Adrenal gland (tissue), 19 donors: ENCODE data around the gene TAS2R42. TPM values are rescaled to one million over a fixed set of nuclear protein-coding genes. Genes with fewer than 3 reads are reported as not detected.

Experiments used
- DNase-seq, 7 donors: peaks; one replicate each; pipeline ENCODE4 v3.0.0-alpha.2; 2019 to 2020
- H3K27ac ChIP-seq, 5 donors: fragments of 200-600 bp; sonication (generic) in 4 of 5; 1 replicate in 3 of 5; 2 replicates in 2 of 5; pipeline versions ENCODE4 v1.5.1 to v1.8.0; 2016 to 2020; ENCODE audit warnings: mild to moderate bottlenecking in 1 of 5
- H3K27me3 ChIP-seq: fragments of 200-600 bp; 2 replicates; pipeline ENCODE4 v1.8.0; 2021
- H3K36me3 ChIP-seq, 2 donors: fragments of 200-600 bp; replicated peaks in 1 of 2; 1 replicate in 1 of 2; 2 replicates in 1 of 2; pipeline versions ENCODE4 v1.5.1 to v1.8.0; 2018 to 2022
- H3K4me1 ChIP-seq, 2 donors: fragments of 200-600 bp; replicated peaks in 1 of 2; 1 replicate in 1 of 2; 2 replicates in 1 of 2; pipeline versions ENCODE4 v1.5.1 to v1.8.0; 2018 to 2021
- H3K4me3 ChIP-seq, 4 donors: fragments of 200-600 bp; sonication (generic) in 3 of 4; one replicate each; pipeline ENCODE4 v1.5.1; 2016 to 2018
- H3K9me3 ChIP-seq, 3 donors: fragments of 200-600 bp; sonication (generic) in 1 of 3; replicated peaks in 1 of 3; 1 replicate in 2 of 3; 2 replicates in 1 of 3; pipeline versions ENCODE4 v1.5.1 to v1.8.0; 2016 to 2021
- POLR2A ChIP-seq, 2 donors: fragments of 450-650 bp; IDR thresholded peaks; one replicate each; pipeline ENCODE4 v1.6.1; 2017; ENCODE audit warnings: antibody characterized with exemption in 2 of 2, mild to moderate bottlenecking in 2 of 2, moderate library complexity in 1 of 2
- WGBS, 4 donors: extraction: QIAGEN DNeasy Blood & Tissue Kit in 2 of 4; methylation state at CpG; one replicate each; pipeline versions ENCODE4 v1.1.5 to v1.1.7; 2013 to 2017; 5-methylcytosine and 5-hydroxymethylcytosine counted together
- intact Hi-C, 2 donors: fragments of 100-400 bp; cut with DNase I; formaldehyde crosslinking; loops; one replicate each; pipeline versions ENCODE4 v1.14.1 to v1.15.0; 2022 to 2023
- long read RNA-seq, 10 donors: library from polyadenylated mRNA in 3 of 10; unstranded in 2 of 10; stranded (forward) in 1 of 10; transcript quantifications; one replicate each; pipeline ENCODE4 v2.0.0 and lab custom pipeline, GENCODE V29; 2021 to 2026
- polyA plus RNA-seq, 3 donors: library from polyadenylated mRNA; stranded (reverse); fragments of 200-250 nt in 2 of 3; fragments of 350-450 nt in 1 of 3; fragmentation: Illumina TruSeq in 1 of 3; extraction: RNeasy Lipid Tissue Mini Kit (QIAGEN cat#74804) in 1 of 3; gene quantifications; one replicate each; pipeline ENCODE4 v1.2.3, GENCODE V29; 2013 to 2014
- total RNA-seq, 9 donors: library from RNA; depleted of rRNA in 4 of 9; stranded (reverse); fragments of >200 nt in 4 of 9; fragments of 120-200 nt in 1 of 9; fragmentation: NEBNext Ultra II Directional in 1 of 9; extraction: Animal tissue kit (Norgen Biotek cat#: 25700) in 1 of 9; gene quantifications; one replicate each; pipeline versions ENCODE4 v1.1.0 to v1.2.4, GENCODE V29; 2013 to 2023
- TF ChIP-seq, protein P1 (sequence below), 6 experiments: fragments of 450-650 bp in 4 of 6; fragments of 200-600 bp in 2 of 6; sonication (generic) in 1 of 6; IDR thresholded peaks; 1 replicate in 5 of 6; 2 replicates in 1 of 6; pipeline versions ENCODE4 v1.5.1 to v1.8.0; 2016 to 2021; ENCODE audit warnings: antibody characterized with exemption in 6 of 6, mild to moderate bottlenecking in 2 of 6, moderate library complexity in 1 of 6
- donor health status: healthy with polysubstance abuse.
- donor health status: Bipolar disorder and iron deficiency.
- donor health status: DM: yes; HTN: yes; CAD: no.
- donor health status: DM: no; HTN: no; CAD: no.
- donor health status: DM: no; HTN: no; CAD: no.
- donor health status: DM: yes; HTN: yes; CAD: no.

TAS2R42 gene, protein sequence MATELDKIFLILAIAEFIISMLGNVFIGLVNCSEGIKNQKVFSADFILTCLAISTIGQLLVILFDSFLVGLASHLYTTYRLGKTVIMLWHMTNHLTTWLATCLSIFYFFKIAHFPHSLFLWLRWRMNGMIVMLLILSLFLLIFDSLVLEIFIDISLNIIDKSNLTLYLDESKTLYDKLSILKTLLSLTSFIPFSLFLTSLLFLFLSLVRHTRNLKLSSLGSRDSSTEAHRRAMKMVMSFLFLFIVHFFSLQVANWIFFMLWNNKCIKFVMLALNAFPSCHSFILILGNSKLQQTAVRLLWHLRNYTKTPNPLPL
- total RNA-seq (not detected), polyA plus RNA-seq (not detected)
- long read RNA-seq, donor 1: 0 reads
- long read RNA-seq, donor 2: 0 reads
- long read RNA-seq, donor 3: 0 reads
- long read RNA-seq, donor 4: 0 reads
- long read RNA-seq, donor 5: 0 reads
- long read RNA-seq, donor 6: 0 reads
- long read RNA-seq, donor 7: 0 reads
- long read RNA-seq, donor 8: 0 reads
- long read RNA-seq, donor 9, partial matches to known transcripts: 0 of 1 reads
- long read RNA-seq, donor 9, other reads (novel, unspliced or antisense): 0 of 1 reads
- long read RNA-seq, donor 10, partial matches to known transcripts: 0 of 1 reads
- long read RNA-seq, donor 10, other reads (novel, unspliced or antisense): 0 of 1 reads

DNA sequence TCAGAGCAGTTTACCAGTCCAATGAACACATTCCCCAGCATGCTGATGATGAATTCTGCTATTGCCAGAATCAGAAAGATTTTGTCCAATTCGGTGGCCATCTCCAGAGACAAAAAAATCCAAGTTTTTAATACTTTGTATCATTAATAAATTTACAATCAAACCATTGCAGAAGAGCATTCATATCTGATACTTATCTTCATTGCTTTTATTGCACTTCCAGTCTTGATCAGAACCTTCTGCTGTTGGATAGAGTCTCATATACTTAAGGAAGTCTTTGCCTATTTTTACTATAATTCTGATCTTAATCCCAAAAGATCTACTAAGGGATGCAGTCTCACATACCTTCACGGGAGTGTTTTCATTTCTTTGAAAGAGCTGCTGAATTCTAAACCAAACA is at the start of gene TAS2R42:
Gene TAS2R42, minus strand, starts transcription at position 101 of the 400 bp plus-strand sequence. Its CDS starts 0 bp downstream, at position 101.
- Histone ChIP-seq H3K4me1 (no peaks in the 10 kb centered on the region), H3K27me3 (no peaks in the 10 kb centered on the region), H3K4me3 (no peak within 1 kb of the TSS), H3K9me3 (no peaks in the 10 kb centered on the region), H3K36me3 (no peaks in the 10 kb centered on the region), H3K27ac (no peak within 1 kb of the TSS)
- TF ChIP-seq POLR2A (IDR thresholded peaks at IDR 0.05): no peak
- TF ChIP-seq, protein P1, sequence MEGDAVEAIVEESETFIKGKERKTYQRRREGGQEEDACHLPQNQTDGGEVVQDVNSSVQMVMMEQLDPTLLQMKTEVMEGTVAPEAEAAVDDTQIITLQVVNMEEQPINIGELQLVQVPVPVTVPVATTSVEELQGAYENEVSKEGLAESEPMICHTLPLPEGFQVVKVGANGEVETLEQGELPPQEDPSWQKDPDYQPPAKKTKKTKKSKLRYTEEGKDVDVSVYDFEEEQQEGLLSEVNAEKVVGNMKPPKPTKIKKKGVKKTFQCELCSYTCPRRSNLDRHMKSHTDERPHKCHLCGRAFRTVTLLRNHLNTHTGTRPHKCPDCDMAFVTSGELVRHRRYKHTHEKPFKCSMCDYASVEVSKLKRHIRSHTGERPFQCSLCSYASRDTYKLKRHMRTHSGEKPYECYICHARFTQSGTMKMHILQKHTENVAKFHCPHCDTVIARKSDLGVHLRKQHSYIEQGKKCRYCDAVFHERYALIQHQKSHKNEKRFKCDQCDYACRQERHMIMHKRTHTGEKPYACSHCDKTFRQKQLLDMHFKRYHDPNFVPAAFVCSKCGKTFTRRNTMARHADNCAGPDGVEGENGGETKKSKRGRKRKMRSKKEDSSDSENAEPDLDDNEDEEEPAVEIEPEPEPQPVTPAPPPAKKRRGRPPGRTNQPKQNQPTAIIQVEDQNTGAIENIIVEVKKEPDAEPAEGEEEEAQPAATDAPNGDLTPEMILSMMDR (IDR thresholded peaks at IDR 0.05): no peak
- 74 to 86% (median 81%) methylated on average over 2 of the region's 2 CpGs for WGBS, 4 donors
- DNase-seq: no peak
- intact Hi-C loops: no loop called here

DNA sequence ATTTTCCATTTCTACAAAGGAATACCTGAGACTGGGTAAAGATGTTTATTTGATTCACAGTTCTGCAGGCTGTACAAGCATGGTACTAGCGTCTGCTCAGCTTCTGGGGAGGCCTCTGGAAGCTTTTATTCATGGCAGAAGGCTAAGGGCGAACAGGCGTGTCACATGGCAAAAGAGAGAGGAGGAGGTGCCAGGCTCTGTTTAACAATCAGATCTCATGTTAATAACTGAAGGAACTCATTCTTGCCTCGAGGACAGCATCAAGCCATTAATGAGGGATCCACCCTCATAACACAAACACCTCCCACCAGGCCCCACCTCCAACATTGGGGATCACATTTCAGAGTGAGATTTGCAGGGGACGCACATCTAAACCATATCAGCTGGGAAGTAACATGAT is 46.8 kb upstream of the TAS2R42 start:
- intact Hi-C loops: no loop called here
- Histone ChIP-seq H3K4me3 (no peak overlapping the region), H3K4me1 (no peaks in the 10 kb centered on the region), H3K27ac (no peak overlapping the region), H3K9me3 (no peaks in the 10 kb centered on the region), H3K36me3 (no peaks in the 10 kb centered on the region), H3K27me3 (no peaks in the 10 kb centered on the region)
- DNase-seq: no peak
- 80 to 89% (median 83%) methylated on average over 5 of the region's 5 CpGs for WGBS, 4 donors
- TF ChIP-seq, protein P1 (IDR thresholded peaks at IDR 0.05): no peak
- TF ChIP-seq POLR2A (IDR thresholded peaks at IDR 0.05): no peak

DNA sequence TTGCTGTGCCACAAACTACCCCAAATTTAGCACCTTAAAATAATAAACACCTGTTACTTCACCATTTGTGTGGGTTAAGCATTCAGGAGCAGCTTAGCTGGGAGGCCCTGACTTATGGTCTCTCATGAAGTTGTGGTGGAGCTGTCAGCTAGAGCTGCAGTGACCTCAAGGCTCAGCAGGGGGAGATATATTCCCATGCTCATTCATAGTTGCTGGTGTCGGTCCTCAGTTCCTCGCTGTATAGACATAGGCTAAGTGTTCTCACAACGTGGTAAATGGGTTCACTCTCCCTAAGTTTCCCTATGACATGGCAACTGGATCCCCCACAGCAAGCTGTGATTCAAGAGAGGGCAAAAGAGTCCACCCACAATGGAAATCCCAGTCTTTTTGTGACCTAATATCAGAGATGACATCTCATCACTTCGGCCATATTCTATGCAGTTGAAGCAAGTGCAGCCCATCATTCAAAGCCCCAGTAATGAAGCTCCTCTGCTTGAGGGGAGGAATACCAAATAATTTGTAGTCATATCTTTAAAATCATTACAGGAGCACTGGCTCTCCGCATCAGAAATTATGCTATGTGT is 41.7 kb upstream of the TAS2R42 start:
- H3K4me1 ChIP-seq: peaks cover 0 to 4% of the 10 kb centered on the region in 2 donors
- TF ChIP-seq POLR2A (IDR thresholded peaks at IDR 0.05): no peak
- TF ChIP-seq, protein P1 (IDR thresholded peaks at IDR 0.05): peak; percentile 17 to 77 (median 64)
- 40 to 65% (median 49%) methylated on average over 5 of the region's 5 CpGs for WGBS, 4 donors

DNA sequence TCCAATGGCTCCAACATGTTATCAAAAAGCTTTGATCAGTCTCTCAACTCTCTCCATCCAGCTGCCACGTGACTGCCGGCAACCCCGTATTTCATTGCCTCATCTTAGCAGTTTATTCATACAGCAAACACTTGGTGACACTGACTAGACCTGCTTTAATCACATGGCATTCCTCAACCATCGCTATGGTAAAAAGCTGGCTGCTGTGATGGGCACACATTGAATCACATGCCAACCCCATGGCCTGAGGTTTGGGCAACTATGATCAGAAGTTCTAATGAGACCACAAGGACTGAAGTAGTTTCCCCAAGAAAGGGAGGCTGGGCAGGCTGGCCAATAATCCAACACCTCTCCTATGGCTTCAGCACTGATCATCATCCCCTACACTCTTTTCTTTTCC is 40.6 kb upstream of the TAS2R42 start:
- H3K36me3 ChIP-seq: no peaks in the 10 kb centered on the region
- intact Hi-C loops: loop anchor here in 1 of 2 donors (5.0 kb wide), 1 partner anchor 260 kb away; no protein-coding TSS in a partner anchor
- no peaks in the 10 kb centered on the region for H3K27me3 ChIP-seq
- H3K27ac ChIP-seq: no peak overlapping the region
- no peak for DNase-seq
- no peak overlapping the region for H3K4me3 ChIP-seq
- H3K9me3 ChIP-seq: no peaks in the 10 kb centered on the region
- WGBS, 4 donors: 89 to 94% (median 91%) methylated on average over 4 of the region's 4 CpGs
- H3K4me1 ChIP-seq: peaks cover 0 to 4% of the 10 kb centered on the region in 2 donors
- no peak for TF ChIP-seq POLR2A (IDR thresholded peaks at IDR 0.05)
- TF ChIP-seq, protein P1 (IDR thresholded peaks at IDR 0.05): no peak

More for the DNA sequence above, 41.7 kb upstream of the TAS2R42 start:
- Histone ChIP-seq H3K36me3 (no peaks in the 10 kb centered on the region), H3K9me3 (no peaks in the 10 kb centered on the region), H3K27me3 (no peaks in the 10 kb centered on the region), H3K4me3 (no peak overlapping the region), H3K27ac (no peak overlapping the region)
- intact Hi-C loops: loop anchor here in 1 of 2 donors (5.0 kb wide), 1 partner anchor 259 kb away; no protein-coding TSS in a partner anchor
- DNase-seq: peak; percentile 28 to 74 (median 50)
